IPS DF 4.7 (cell line): ENCODE data around the gene CYP3A7.
"Not testable (repeated sequence)": the region's sequence is repeated elsewhere in the genome, so short reads cannot be mapped to it uniquely, and the experiment has no call there.

ENCODE experiments used
- DNase-seq: peaks from one replicate; pipeline ENCODE4 v3.0.0-alpha.2; 2013; ENCODE audit warnings: low spot score; ENCODE audit errors: extremely low read depth

Gene CYP3A7

GRCh38 chr7:99674995-99675742 is 59.8 kb downstream of the CYP3A7 start:
- DNase-seq: no peak

DNA sequence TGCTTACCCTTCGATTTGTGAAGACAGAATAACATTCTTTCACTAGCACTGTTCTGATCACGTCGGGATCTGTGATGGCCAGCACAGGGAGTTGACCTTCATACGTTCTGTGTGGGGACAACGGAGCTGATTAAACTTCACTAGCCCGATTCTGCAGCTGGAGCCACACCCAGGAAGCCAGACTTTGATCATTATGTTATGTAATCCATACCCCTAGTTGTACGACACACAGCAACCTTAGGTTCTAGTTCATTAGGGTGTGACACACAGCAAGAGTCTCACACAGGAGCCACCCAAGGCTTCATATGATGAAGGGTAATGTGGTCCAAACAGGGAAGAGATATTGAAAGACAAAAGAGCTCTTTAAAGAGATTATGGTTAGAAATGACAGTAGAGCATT is 62.4 kb downstream of the CYP3A7 start:
- DNase-seq: no peak

- no peak for DNase-seq
Measured at GRCh38 chr7:99669782-99670181, 65.2 kb downstream of the CYP3A7 start.

DNA sequence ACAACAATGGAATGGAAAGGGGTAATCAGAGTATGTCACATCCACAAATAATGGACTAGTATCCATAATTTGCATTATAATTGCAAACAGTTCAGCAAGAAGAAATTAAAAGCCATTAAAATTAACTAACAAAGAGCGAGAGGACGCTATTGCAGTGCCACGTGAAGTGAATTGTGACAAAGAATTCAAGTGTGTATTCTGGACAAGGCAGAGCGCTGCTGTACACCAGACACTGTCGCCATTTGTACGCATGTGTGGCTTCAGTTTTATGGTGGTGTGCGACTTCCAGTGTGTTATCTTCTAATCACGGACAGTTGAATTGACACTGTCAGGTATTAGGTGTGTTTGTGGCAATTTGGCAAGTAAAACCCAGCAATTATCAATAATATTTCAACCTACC is 66.5 kb downstream of the CYP3A7 start:
- DNase-seq: no peak

GRCh38 chr7:99667179-99667578 is 67.8 kb downstream of the CYP3A7 start:
- no peak for DNase-seq

DNA sequence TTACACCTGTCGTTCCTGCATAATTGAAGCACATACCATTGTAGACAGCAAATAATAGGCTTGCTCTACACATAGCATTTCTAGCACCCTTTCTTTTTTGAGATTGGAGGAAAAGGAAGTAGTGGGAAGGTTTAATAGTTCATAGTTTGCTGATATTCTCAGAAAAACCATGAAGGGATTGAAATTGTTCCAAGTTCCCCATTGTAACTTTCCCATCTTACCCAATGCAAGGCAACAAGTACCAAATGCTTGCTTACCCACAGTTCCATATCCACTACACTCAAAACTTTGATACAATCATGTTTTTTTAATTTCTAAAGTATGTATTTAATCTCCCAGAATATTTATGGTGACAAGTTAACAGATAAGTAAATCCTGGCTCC is 69.0 kb downstream of the CYP3A7 start:
- no peak for DNase-seq

- DNase-seq: no peak
Measured at GRCh38 chr7:99665312-99666012, 69.5 kb downstream of the CYP3A7 start.

- DNase-seq: not testable (repeated sequence)
Measured at GRCh38 chr7:99657879-99658278, 77.1 kb downstream of the CYP3A7 start.
